ENCODE results near the gene RNF10. TPM values are rescaled to one million over a fixed set of nuclear protein-coding genes. Genes with fewer than 3 reads are reported as not detected.
A peak's percentile ranks its signal among the peaks of the same experiment; 100 is the strongest.

Gene RNF10
- total RNA-seq, 2 donors from 2014 or later, result 241 to 279 TPM

DNA sequence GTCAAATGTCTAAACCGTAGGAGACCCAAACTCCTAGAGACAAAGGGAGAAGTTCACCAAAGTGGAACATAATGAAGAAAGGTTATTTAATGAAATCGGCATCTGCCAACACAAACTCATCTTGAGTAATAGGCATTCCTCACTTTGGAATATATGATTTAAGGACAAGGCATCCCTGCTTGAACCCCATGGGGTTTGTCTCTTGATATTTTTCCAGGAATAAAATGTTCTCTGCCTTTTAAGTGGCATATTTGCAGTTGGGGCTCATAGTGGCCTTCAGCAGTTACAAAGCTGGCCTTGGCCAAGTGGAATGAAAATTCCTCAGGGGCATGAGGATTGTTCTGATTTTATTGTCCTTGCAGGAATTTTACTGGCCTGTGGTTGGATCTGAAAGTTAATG, 40.0 kb downstream of the RNF10 start:
- no peak for DNase-seq (ENCODE audit: low spot score)
- peaks cover 0 to 5% of the 10 kb centered on the region in 2 donors for H3K4me1 Mint-ChIP-seq (ENCODE audit: low read depth in 2 of 2)
- H3K36me3 Mint-ChIP-seq, result peaks cover 30% of the 10 kb centered on the region
- peak overlapping the region; percentile 5 to 18 for H3K27ac Mint-ChIP-seq
- no peak overlapping the region for H3K4me3 Mint-ChIP-seq
- H3K27me3 Mint-ChIP-seq, result no peaks in the 10 kb centered on the region
- no peak for ATAC-seq
- no peaks in the 10 kb centered on the region for H3K9me3 Mint-ChIP-seq

DNA sequence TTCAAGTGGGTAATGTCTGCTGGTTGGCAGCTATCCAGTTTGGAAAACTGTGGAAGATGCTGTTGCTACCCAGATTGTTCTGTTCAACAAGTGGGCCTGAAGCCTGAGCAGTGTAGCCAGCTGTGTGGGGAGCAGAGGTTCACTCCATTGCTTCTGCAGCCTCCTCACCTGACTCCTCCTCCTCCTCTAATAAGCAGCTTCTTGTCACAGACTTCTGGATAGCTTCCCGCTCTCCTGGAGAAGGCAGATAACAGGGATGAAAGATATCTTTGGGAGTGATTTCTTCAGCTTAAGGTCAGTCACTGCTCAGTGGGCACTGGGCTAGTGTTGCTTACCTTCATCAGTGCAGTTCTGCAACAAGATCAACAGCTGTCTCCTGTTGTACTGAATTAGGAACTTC, 45.0 kb downstream of the RNF10 start:
- DNase-seq (ENCODE audit: low spot score), result no peak
- H3K4me3 Mint-ChIP-seq, result peak overlapping the region; percentile 97
- H3K36me3 Mint-ChIP-seq, result peaks cover 4% of the 10 kb centered on the region
- H3K4me1 Mint-ChIP-seq (ENCODE audit: low read depth in 2 of 2), result peaks cover 35 to 36% of the 10 kb centered on the region in 2 donors
- H3K9me3 Mint-ChIP-seq, result no peaks in the 10 kb centered on the region
- H3K27ac Mint-ChIP-seq, result peak overlapping the region; percentile 8 to 85
- no peaks in the 10 kb centered on the region for H3K27me3 Mint-ChIP-seq
- no peak for ATAC-seq

DNA sequence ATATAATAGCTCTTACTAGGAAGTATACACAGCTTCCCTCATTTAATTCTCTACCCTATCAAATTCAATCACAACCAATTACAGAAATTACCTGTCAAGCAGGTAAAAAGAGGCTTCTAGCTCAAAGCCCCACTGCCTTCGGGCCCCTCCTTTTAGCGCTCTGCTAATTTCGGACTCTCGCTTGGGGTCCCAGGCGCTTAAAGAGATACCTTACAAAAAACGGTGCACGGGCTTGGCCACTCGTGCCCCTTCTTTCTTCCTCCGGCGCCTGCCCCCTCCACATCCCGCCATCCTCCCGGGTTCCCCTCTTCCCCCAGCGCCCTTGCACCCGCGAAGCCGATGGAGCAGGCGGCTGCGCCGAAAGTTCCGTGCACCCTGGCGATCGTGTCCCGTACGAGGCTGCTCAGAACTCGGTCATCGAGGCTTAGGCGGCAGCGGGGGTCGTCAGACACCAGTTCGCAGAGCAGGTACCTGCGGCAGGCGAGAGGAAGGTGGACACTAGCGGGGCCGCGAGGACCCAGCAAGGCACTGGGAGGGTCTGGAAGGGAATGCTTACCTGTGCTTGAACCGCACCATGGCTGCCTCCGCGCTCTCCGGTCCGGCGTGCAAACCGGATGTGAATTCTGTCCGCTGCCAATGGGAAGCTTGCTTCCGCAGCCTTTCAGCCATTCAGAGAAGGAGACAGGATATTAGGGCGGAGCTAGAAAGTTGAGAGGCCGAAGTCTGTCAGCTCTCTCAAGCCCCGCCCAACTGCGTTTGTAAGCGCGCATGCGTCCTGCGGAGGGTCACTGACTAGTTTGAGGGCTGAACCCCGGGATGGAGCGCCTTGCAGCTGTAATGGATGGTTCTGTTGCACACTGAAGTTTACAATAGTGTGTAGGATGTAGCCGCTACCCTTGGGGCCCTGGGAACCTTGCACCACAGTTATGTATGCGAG, 46.9 kb downstream of the RNF10 start, which contains the start of gene POP5:
Gene POP5, minus strand, starts transcription at position 616 of the 937 bp plus-strand sequence. Its CDS starts 40 bp downstream, at position 576.
- Mint-ChIP-seq H3K36me3 (no peaks in the 10 kb centered on the region), H3K27me3 (peaks cover 0 to 2% of the 10 kb centered on the region in 2 donors)
- ATAC-seq, result peak; percentile 98 to 99

DNA sequence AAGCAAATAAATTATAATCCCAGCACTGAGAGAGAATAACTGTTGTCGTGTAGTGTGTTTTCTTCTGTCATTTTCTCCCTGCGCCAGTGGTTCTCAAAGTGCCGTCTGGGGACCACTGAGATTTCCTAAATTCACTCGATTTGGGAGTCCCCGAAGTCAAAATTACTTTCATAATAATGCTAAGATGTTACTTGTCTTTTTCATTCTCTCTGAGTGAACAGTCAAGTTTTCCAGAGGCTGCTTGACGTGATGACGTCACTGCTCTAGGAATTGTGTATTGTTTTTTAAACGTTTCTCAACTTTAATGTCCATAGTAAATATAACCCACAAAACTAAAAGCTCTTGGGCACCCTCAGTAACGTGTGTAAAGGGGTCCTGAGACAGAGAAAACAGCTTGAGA, 47.8 kb downstream of the RNF10 start:
- ATAC-seq (no peak), DNase-seq (ENCODE audit: low spot score) (no peak)
- Mint-ChIP-seq H3K9me3 (no peaks in the 10 kb centered on the region), H3K36me3 (no peaks in the 10 kb centered on the region), H3K4me3 (peak overlapping the region; percentile 97), H3K27me3 (peaks cover 0 to 2% of the 10 kb centered on the region in 2 donors), H3K27ac (peak overlapping the region; percentile 85 to 96), H3K4me1 (ENCODE audit: low read depth in 2 of 2) (peaks cover 35% of the 10 kb centered on the region in 2 donors)

More for the DNA sequence above, 46.9 kb downstream of the RNF10 start, which contains the start of gene POP5:
- peak within 1 kb of the TSS; percentile 97 for H3K4me3 Mint-ChIP-seq
- H3K4me1 Mint-ChIP-seq (ENCODE audit: low read depth in 2 of 2), result peaks cover 35% of the 10 kb centered on the region in 2 donors
- peak; percentile 98 for DNase-seq (ENCODE audit: low spot score)
- peak within 1 kb of the TSS; percentile 85 to 96 for H3K27ac Mint-ChIP-seq
- no peaks in the 10 kb centered on the region for H3K9me3 Mint-ChIP-seq

DNA sequence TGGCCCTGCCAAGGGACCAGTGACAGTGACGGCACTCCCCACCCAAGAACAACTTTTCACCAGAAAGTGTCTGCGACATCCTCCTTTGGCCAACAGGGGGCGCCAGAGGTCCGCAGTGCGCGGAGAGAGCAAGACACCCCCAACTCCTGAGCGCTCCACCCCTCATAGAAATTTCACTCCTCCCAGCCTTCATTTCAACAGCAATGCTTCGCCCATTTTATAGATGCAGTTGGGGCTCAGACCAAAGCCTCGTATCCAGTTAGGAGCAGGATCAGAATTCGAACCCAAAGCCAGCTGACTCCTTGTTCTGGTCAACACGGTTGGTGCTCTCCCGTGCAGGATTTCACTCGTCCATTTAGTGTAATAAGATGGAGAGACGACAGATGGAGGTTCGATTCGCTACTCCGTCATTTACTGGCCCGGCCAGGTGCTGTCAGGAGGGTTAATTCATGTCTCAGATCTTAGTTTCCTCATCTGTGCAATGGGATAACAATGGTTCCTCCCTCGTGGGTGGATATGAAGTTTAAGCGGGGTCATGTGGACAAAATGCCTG, 49.4 kb downstream of the RNF10 start:
- Mint-ChIP-seq H3K9me3 (no peaks in the 10 kb centered on the region), H3K36me3 (no peaks in the 10 kb centered on the region), H3K4me3 (peak overlapping the region; percentile 59), H3K27ac (peak overlapping the region in 1 of 2 donors; percentile 34), H3K27me3 (peaks cover 0 to 2% of the 10 kb centered on the region in 2 donors), H3K4me1 (ENCODE audit: low read depth in 2 of 2) (peaks cover 35% of the 10 kb centered on the region in 2 donors)
- peak; percentile 76 for DNase-seq (ENCODE audit: low spot score)
- peak in 1 of 2 donors; percentile 34 for ATAC-seq

DNA sequence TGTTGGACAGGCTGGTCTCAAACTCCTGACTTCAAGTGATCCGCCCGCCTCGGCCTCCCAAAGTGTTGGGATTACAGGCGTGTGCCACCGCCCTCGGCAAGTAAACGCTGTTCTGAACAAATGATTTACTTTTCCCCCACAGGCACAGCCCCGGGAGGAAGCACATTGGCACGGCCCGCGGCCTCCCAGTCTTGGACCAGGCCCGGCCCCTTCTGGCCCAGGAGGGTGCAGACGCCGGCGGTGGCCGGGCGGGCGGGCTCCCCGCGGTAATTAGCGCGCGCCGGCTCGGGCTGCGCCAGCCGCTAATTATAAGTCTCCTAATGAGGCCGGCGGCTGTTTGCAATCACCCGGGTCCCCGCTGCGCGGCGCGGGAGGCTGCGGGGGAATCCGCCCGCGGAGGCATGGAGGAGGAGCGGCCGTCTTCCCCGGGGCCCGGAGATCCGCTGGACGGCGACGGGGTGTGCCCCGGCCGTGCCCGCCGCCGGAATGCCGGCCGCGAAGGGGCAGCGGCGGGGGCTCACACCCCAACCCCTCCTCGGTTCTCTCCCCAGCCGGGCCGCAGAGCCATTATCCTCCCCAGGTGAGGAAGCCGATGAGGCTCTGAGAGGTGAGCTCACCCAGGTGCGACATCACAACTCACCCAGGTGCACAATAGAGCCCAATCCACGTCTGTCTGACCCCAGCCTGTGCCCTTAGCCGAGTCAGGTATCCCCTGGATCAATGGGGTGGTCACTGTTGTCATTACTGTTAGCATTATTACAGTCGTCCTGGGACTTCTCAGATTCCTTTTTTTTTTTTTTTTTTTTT, 50.4 kb downstream of the RNF10 start:
- H3K9me3 Mint-ChIP-seq, result no peaks in the 10 kb centered on the region
- H3K27me3 Mint-ChIP-seq, result peaks cover 0 to 2% of the 10 kb centered on the region in 2 donors
- DNase-seq (ENCODE audit: low spot score) (no peak), ATAC-seq (peak in 1 of 2 donors; percentile 1)
- H3K27ac Mint-ChIP-seq, result no peak overlapping the region
- H3K4me1 Mint-ChIP-seq (ENCODE audit: low read depth in 2 of 2), result peaks cover 31 to 33% of the 10 kb centered on the region in 2 donors
- no peaks in the 10 kb centered on the region for H3K36me3 Mint-ChIP-seq
- peak overlapping the region; percentile 59 for H3K4me3 Mint-ChIP-seq

DNA sequence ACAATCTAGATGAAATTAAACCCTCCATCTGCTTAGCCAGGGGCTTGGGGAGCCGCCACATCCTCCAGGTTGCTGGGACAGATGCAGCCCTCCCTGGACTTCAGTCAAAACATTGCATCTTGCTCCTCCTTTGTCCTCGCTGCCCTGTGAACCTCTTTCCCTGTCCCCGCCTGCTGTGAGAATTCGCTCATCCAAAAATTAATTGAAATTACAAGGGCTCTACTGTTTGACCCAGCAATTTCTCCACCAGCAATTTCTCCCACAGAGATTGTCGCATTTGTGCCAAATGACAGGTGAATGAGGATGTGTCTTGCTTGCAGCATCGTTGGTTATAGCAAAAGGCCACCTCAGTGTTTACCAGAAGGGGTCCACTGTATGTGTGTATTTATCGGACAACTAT, 52.0 kb downstream of the RNF10 start:
- no peak for ATAC-seq
- H3K27me3 Mint-ChIP-seq, result peaks cover 0 to 2% of the 10 kb centered on the region in 2 donors
- no peak overlapping the region for H3K27ac Mint-ChIP-seq
- H3K9me3 Mint-ChIP-seq, result no peaks in the 10 kb centered on the region
- H3K4me3 Mint-ChIP-seq, result peak overlapping the region; percentile 5
- DNase-seq (ENCODE audit: low spot score), result no peak
- H3K4me1 Mint-ChIP-seq (ENCODE audit: low read depth in 2 of 2), result peaks cover 16 to 20% of the 10 kb centered on the region in 2 donors
- no peaks in the 10 kb centered on the region for H3K36me3 Mint-ChIP-seq

DNA sequence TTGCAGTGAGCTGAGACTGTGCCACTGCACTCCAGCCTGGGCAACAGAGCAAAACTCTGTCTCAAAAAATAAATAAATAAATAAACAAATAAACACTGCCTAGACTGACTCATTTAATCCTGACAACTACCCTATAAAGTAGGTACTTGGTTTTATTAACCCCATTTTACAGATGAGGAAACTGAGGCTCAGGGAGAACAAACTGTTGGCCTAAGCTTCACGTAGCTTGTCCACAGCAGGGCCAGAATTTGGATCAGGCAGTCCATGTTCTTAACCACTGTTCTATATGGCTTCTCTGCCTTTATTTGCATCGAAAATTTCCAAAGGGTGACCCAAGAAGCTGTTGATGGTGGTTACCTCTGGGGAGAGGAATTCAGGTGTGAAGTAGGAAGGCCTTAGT, 52.7 kb downstream of the RNF10 start:
- ATAC-seq (no peak), DNase-seq (ENCODE audit: low spot score) (no peak)
- Mint-ChIP-seq H3K9me3 (no peaks in the 10 kb centered on the region), H3K27me3 (peaks cover 0 to 2% of the 10 kb centered on the region in 2 donors), H3K27ac (no peak overlapping the region), H3K4me3 (no peak overlapping the region), H3K4me1 (ENCODE audit: low read depth in 2 of 2) (peaks cover 10 to 14% of the 10 kb centered on the region in 2 donors), H3K36me3 (no peaks in the 10 kb centered on the region)

DNA sequence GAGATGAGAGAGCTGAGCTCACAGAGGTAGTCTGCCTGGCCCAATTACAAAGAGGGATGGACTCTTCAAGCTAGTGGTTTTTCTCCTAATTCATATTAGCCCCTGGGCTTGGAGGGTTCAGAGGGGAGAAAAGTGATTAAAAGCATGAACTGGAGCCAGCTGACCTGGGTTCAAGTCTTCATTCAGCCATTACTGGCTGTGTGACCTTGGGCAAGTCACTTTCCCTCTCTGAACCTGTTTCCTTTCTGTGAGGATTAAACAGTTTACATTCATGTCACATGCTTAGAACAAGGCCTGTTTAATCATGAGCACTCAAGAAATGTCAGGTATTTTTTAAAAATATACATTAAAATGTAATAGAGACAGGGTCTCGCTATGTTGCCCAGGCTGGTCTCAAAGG, 54.2 kb downstream of the RNF10 start:
- no peak for DNase-seq (ENCODE audit: low spot score)
- ATAC-seq, result no peak
- peaks cover 4 to 7% of the 10 kb centered on the region in 2 donors for H3K4me1 Mint-ChIP-seq (ENCODE audit: low read depth in 2 of 2)
- H3K27me3 Mint-ChIP-seq, result peaks cover 0 to 2% of the 10 kb centered on the region in 2 donors
- no peaks in the 10 kb centered on the region for H3K9me3 Mint-ChIP-seq
- no peak overlapping the region for H3K27ac Mint-ChIP-seq
- no peak overlapping the region for H3K4me3 Mint-ChIP-seq
- H3K36me3 Mint-ChIP-seq, result no peaks in the 10 kb centered on the region

DNA sequence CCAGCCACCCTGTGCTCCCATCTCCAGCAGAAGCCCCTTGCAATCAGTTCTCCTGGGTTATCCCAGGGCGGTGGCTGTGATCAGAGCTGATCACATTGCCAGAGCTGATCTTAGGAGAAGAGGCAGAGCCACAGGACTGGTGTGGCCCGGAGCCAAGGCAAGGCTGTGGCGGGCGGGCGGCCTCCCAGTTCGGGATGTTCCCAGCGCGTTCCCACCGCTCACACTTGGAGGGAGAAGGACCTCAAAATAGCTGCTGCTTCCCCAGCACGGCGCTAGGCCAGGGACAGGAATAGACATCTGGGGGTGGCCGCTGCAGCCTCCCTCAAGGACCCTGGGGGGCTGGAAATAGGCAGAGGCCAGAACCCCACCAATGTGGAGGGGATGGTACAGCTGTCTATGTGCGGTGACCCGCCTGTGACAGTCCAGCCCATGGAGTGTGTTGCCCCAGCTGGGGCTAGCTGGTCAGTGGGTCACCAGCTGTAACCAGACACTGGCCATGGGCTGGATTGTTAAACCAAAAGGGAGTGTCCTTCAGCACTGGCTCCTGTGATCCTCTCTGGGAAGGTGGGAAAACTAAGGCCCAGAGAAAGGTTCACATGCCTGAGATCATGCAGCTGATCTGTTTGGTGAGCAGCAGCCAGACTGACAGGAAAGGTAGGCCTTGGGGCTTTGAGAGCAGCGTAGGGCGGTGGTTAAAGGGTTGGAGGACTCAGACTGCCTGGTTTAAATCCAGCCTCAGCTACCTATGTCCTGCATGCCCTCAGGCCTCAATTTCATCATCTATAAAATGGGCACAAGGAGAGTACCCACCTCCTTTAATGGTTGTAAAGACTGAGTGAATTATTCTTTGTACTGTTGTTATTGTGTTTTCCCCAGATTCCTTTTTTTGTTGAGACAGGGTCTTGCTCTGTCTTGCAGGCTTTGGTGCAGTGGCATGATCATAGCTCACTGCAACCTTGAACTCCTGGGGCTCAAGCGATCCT, 55.1 kb downstream of the RNF10 start:
- peak; percentile 22 to 47 for ATAC-seq
- Mint-ChIP-seq H3K27me3 (peaks cover 0 to 2% of the 10 kb centered on the region in 2 donors), H3K4me1 (ENCODE audit: low read depth in 2 of 2) (peaks cover 0 to 1% of the 10 kb centered on the region in 2 donors), H3K9me3 (no peaks in the 10 kb centered on the region), H3K36me3 (no peaks in the 10 kb centered on the region), H3K27ac (no peak overlapping the region), H3K4me3 (no peak overlapping the region)
- DNase-seq (ENCODE audit: low spot score), result no peak

DNA sequence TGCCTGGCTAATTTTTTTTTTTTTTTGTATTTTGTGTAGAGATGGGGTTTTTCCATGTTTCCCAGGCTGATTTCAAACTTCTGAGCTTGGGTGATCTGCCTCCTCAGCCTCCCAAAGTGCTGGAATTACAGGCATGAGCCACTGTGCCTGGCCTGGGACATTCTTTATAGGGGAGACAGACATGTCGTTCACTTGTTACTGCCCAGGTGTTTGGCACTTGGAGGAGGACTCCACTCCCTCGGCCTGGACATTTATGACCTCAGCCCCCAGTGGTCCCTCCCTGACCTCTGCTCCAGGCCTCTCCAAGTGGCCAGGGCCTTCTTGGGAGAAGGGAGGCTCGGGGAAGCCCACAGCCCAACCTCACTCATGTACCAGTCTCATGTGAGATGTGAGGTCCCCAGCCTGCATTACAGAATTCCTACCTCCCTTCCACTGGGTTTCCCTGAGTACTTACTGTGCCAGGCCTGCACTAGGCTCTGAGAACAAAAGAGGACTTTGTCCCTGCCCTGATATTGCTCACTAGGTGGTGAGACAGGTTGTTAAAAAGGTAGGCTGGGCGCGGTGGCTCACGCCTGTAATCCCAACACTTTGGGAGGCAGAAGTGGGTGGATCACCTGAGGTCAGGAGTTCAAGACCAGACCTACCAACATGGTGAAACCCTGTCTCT, 56.7 kb downstream of the RNF10 start:
- Mint-ChIP-seq H3K4me3 (no peak overlapping the region), H3K27me3 (peaks cover 0 to 5% of the 10 kb centered on the region in 2 donors), H3K36me3 (no peaks in the 10 kb centered on the region), H3K9me3 (no peaks in the 10 kb centered on the region), H3K27ac (peak overlapping the region in 1 of 2 donors; percentile 10), H3K4me1 (ENCODE audit: low read depth in 2 of 2) (no peaks in the 10 kb centered on the region)
- DNase-seq (ENCODE audit: low spot score) (no peak), ATAC-seq (no peak)
